K562 (cell line): ENCODE results near the gene TMEM86A.

ENCODE experiments used
- POLR2A ChIP-seq: fragments of 450-650 bp; conservative IDR thresholded peaks from 2 replicates; pipeline ENCODE4 v1.6.1; 2016
- RCOR1 ChIP-seq, 2 experiments: IDR thresholded peaks; 2 replicates each; pipeline ENCODE4 v1.6.1; 2012; ENCODE audit warnings: low read depth in 2 of 2, low read length in 2 of 2, borderline replicate concordance in 1 of 2, improper control_type of control experiment in 1 of 2
- SMAD1 ChIP-seq: fragments of 150-350 bp; IDR thresholded peaks from 2 replicates; pipeline ENCODE4 v1.6.1; 2014; ENCODE audit warnings: low read length, low read depth; ENCODE audit not compliant: partially characterized antibody
- TAF7 ChIP-seq: fragments of 450-650 bp; IDR thresholded peaks from 2 replicates; pipeline ENCODE4 v1.6.1; 2016; ENCODE audit warnings: missing genetic modification characterization, missing compliant biosample characterization
- ZFP36 ChIP-seq: fragments of 150-350 bp; IDR thresholded peaks from 2 replicates; pipeline ENCODE4 v1.6.1; 2018; ENCODE audit warnings: low read length, low read depth; ENCODE audit not compliant: partially characterized antibody
- ZNF436 ChIP-seq: fragments of 250-450, 450-650 bp; sonication (Bioruptor Pico); formaldehyde crosslinking; IDR thresholded peaks from 2 replicates; pipeline ENCODE4 v1.7.0; 2020; ENCODE audit warnings: mild to moderate bottlenecking
- TF ChIP-seq, protein P1 (sequence below): sonication (generic); formaldehyde crosslinking; IDR thresholded peaks from 2 replicates; pipeline ENCODE4 v1.8.1; 2022; ENCODE audit warnings: missing genetic modification reagents
- TF ChIP-seq, protein P2 (sequence below): fragments of 450-650 bp; IDR thresholded peaks from 2 replicates; pipeline ENCODE4 v1.6.1; 2016; ENCODE audit warnings: borderline replicate concordance

DNA sequence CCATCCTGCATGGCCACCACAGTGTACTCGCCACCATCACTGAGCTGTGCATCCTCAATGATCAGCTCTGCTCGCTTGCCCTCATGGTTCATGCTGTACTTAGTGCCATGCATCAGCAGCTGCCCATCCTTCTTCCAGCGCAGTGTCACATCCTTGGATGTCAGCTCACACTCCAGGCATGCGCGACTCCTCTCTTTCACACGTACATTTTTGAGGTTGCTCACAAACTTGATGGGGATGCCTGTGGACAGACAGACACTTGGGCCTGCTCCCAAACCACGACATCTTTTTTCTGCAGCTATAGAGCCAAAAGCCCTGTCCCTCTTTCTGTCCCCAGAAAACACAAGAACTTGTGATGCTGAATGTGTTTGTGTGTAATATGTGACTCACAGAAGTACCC, 16.9 kb downstream of the TMEM86A start:
- no peak for TF ChIP-seq ZNF436 (CRISPR knock-in tag)
- no peak for TF ChIP-seq RCOR1 (IDR thresholded peaks at IDR 0.05; ENCODE audit: borderline replicate concordance in 1 of 2, low read depth in 2 of 2, low read length in 2 of 2)
- no peak for TF ChIP-seq POLR2A
- TF ChIP-seq, protein P1, sequence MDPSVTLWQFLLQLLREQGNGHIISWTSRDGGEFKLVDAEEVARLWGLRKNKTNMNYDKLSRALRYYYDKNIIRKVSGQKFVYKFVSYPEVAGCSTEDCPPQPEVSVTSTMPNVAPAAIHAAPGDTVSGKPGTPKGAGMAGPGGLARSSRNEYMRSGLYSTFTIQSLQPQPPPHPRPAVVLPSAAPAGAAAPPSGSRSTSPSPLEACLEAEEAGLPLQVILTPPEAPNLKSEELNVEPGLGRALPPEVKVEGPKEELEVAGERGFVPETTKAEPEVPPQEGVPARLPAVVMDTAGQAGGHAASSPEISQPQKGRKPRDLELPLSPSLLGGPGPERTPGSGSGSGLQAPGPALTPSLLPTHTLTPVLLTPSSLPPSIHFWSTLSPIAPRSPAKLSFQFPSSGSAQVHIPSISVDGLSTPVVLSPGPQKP (CRISPR knock-in tag) = no peak
- no peak for TF ChIP-seq TAF7
- no peak for TF ChIP-seq ZFP36
- TF ChIP-seq SMAD1 = no peak
- TF ChIP-seq, protein P2, sequence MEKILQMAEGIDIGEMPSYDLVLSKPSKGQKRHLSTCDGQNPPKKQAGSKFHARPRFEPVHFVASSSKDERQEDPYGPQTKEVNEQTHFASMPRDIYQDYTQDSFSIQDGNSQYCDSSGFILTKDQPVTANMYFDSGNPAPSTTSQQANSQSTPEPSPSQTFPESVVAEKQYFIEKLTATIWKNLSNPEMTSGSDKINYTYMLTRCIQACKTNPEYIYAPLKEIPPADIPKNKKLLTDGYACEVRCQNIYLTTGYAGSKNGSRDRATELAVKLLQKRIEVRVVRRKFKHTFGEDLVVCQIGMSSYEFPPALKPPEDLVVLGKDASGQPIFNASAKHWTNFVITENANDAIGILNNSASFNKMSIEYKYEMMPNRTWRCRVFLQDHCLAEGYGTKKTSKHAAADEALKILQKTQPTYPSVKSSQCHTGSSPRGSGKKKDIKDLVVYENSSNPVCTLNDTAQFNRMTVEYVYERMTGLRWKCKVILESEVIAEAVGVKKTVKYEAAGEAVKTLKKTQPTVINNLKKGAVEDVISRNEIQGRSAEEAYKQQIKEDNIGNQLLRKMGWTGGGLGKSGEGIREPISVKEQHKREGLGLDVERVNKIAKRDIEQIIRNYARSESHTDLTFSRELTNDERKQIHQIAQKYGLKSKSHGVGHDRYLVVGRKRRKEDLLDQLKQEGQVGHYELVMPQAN = no peak
